SK-N-MC (cell line): Measurements from ENCODE around the gene DYRK4.

ENCODE experiments used
- EZH2 ChIP-seq: fragments of 200-600 bp; sonication (generic); IDR thresholded peaks from one replicate; pipeline ENCODE4 v1.6.1; 2017; ENCODE audit warnings: antibody characterized with exemption
- FOXP2 ChIP-seq: optimal IDR thresholded peaks from 2 replicates; pipeline ENCODE3; 2011; ENCODE audit warnings: mild to moderate bottlenecking, moderate library complexity; ENCODE audit not compliant: insufficient read depth; ENCODE audit errors: extremely low read length, control extremely low read depth

DNA sequence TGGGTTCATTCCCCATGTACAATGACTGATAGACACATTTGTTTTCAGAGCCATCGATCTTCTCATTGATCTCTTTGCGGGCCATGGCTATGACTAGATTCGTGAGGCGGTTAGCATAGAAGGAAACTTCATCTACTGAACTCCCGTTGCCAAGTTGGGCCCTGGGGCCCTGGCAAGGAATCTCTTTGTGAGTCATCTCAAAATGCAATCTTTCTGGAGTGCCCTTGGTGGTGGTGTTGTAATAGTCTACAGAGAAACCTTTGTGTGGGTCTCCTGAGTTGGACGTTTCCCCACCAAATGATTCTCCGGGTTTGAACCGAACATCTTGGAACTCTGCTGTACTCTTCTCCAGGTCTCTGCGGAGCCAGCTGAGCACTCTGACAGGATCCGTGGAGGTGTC, 66.4 kb downstream of the DYRK4 start:
- TF ChIP-seq EZH2 (no peak), FOXP2 (no peak)
